HCT116 (cell line): ENCODE measurements around the gene MICAL3. TPM values are rescaled to one million over a fixed set of nuclear protein-coding genes. Genes with fewer than 3 reads are reported as not detected.

Source experiments
- ATAC-seq: fragments of 200-7000 bp; cut with Tn5 transposase; 2 replicates; pipeline ENCODE4 v1.9.1; 2020; ENCODE audit warnings: mild to moderate bottlenecking, moderate library complexity
- BruUV-seq: library from RNA; stranded (reverse); fragments of 400-500 nt; replicated peaks from 2 replicates; lab custom pipeline; 2021; lab: Mats Ljungman, UMichigan
- CTCF ChIA-PET: fragments of 300-600 bp; sonication (Branson Sonifier 250); formaldehyde crosslinking; loops from one replicate; lab custom pipeline; 2021; ENCODE audit warnings: antibody characterized with exemption; lab: Charles Lee
- POLR2A ChIA-PET: fragments of 300-600, 350-600 bp; sonication (Branson Sonifier 250); formaldehyde crosslinking; loops from one replicate; lab custom pipeline; 2021; ENCODE audit warnings: antibody characterized with exemption; lab: Charles Lee
- RAD21 ChIA-PET, 2 experiments: fragments of 300-600 bp; sonication (Branson Sonifier 250); formaldehyde crosslinking; loops; one replicate each; lab custom pipeline; 2023; ENCODE audit warnings: low total read pairs in 2 of 2; ENCODE audit not compliant: uncharacterized antibody in 2 of 2, unreplicated experiment in 2 of 2, low non-redundant PET in 1 of 2; lab: Charles Lee
- DNase-seq: peaks from one replicate; pipeline ENCODE4 v3.0.0-alpha.2; 2010; ENCODE audit warnings: low read depth, low spot score
- H2AFZ ChIP-seq: fragments of 200-600 bp; shearing (Covaris generic), sonication (generic); 2 replicates; pipeline ENCODE4 v1.6.1; 2017; ENCODE audit warnings: low read depth, mixed run types, mixed read lengths, antibody characterized with exemption, low read length; ENCODE audit not compliant: poor library complexity, severe bottlenecking
- H3K27ac ChIP-seq: 2 replicates; pipeline ENCODE4 v1.5.1; 2012; ENCODE audit warnings: low read depth, low read length
- H3K27me3 ChIP-seq: fragments of 200-600 bp; sonication (generic); 2 replicates; pipeline ENCODE4 v1.6.1; 2016; ENCODE audit warnings: mixed run types, low read length, mixed read lengths; ENCODE audit not compliant: insufficient read depth
- H3K36me3 ChIP-seq, 2 experiments: fragments of 200-500 bp in 1 of 2; fragments of 200-600 bp in 1 of 2; sonication (Bioruptor generic) in 1 of 2; sonication (generic) in 1 of 2; 2 replicates each; pipeline versions ENCODE4 v1.5.1 to v1.6.1; 2014 to 2016; ENCODE audit warnings: low read length in 2 of 2, inconsistent platforms in 1 of 2, mixed read lengths in 1 of 2, mixed run types in 1 of 2; ENCODE audit not compliant: insufficient read depth in 2 of 2, control insufficient read depth in 1 of 2
- H3K4me1 ChIP-seq, 2 experiments: fragments of 200-600 bp in 1 of 2; sonication (generic) in 1 of 2; 2 replicates each; pipeline versions ENCODE4 v1.5.1 to v1.6.1; 2012 to 2017; ENCODE audit warnings: low read length in 2 of 2, inconsistent platforms in 1 of 2, mild to moderate bottlenecking in 1 of 2, mixed read lengths in 1 of 2, mixed run types in 1 of 2, moderate library complexity in 1 of 2; ENCODE audit not compliant: insufficient read depth in 2 of 2, control insufficient read depth in 1 of 2
- H3K4me2 ChIP-seq: fragments of 200-600 bp; sonication (generic); 2 replicates; pipeline ENCODE4 v1.6.1; 2017; ENCODE audit warnings: mixed run types, low read length, mixed read lengths
- H3K4me3 ChIP-seq, 2 experiments: fragments of 200-600 bp in 1 of 2; sonication (generic) in 1 of 2; replicated peaks in 1 of 2; 2 replicates each; pipeline ENCODE4 v1.5.1; 2011 to 2016; ENCODE audit warnings: low read length in 2 of 2, control low read depth in 1 of 2, low read depth in 1 of 2, mild to moderate bottlenecking in 1 of 2, mixed read lengths in 1 of 2, mixed run types in 1 of 2
- H3K79me2 ChIP-seq: fragments of 200-600 bp; sonication (generic); 2 replicates; pipeline ENCODE4 v1.6.1; 2017; ENCODE audit warnings: mild to moderate bottlenecking, mixed run types, low read length, moderate library complexity, mixed read lengths; ENCODE audit not compliant: insufficient read depth
- H3K9ac ChIP-seq: fragments of 200-600 bp; sonication (generic); 2 replicates; pipeline ENCODE4 v1.6.1; 2016; ENCODE audit warnings: low read length, mixed read lengths
- H3K9me2 ChIP-seq: fragments of 200-600 bp; sonication (generic), shearing (Covaris generic); 2 replicates; pipeline ENCODE4 v1.6.1; 2017; ENCODE audit warnings: mixed run types, mild to moderate bottlenecking, moderate library complexity; ENCODE audit not compliant: insufficient read depth
- H3K9me3 ChIP-seq, 2 experiments: fragments of 200-500 bp in 1 of 2; fragments of 200-600 bp in 1 of 2; sonication (Bioruptor generic) in 1 of 2; sonication (generic) in 1 of 2; 2 replicates each; pipeline ENCODE4 v1.6.1; 2014 to 2017; ENCODE audit warnings: low read length in 2 of 2, mixed read lengths in 2 of 2, inconsistent platforms in 1 of 2, low read depth in 1 of 2, mild to moderate bottlenecking in 1 of 2, mixed run types in 1 of 2, moderate library complexity in 1 of 2; ENCODE audit not compliant: control insufficient read depth in 1 of 2, insufficient read depth in 1 of 2
- H4K20me1 ChIP-seq: fragments of 200-600 bp; sonication (generic), shearing (Covaris generic); 2 replicates; pipeline ENCODE4 v1.6.1; 2017; ENCODE audit warnings: mixed run types, mild to moderate bottlenecking, moderate library complexity; ENCODE audit not compliant: insufficient read depth
- ELF1 ChIP-seq: IDR thresholded peaks from 2 replicates; pipeline ENCODE4 v1.6.1; 2012; ENCODE audit warnings: low read depth, borderline replicate concordance
- EZH2 ChIP-seq: fragments of 200-600 bp; sonication (generic); IDR thresholded peaks from 2 replicates; pipeline ENCODE4 v1.6.1; 2017; ENCODE audit warnings: antibody characterized with exemption, mixed run types
- POLR2AphosphoS5 ChIP-seq: IDR thresholded peaks from 2 replicates; pipeline ENCODE4 v1.6.1; 2011; ENCODE audit warnings: mild to moderate bottlenecking, low read depth, low read length, moderate library complexity
- REST ChIP-seq: IDR thresholded peaks from 2 replicates; pipeline ENCODE4 v1.6.1; 2012; ENCODE audit warnings: low read depth
- SIN3A ChIP-seq: IDR thresholded peaks from 2 replicates; pipeline ENCODE4 v1.6.1; 2012; ENCODE audit warnings: low read depth
- TCF7L2 ChIP-seq: IDR thresholded peaks from 2 replicates; pipeline ENCODE4 v1.7.0; 2011; ENCODE audit warnings: borderline replicate concordance, inconsistent platforms; ENCODE audit not compliant: insufficient read depth, insufficient read length; ENCODE audit errors: extremely low read depth
- ZNF274 ChIP-seq: fragments of 200-500 bp; sonication (Bioruptor generic); IDR thresholded peaks from 2 replicates; pipeline ENCODE4 v1.6.1; 2014; ENCODE audit warnings: mild to moderate bottlenecking, low read depth, low read length, inconsistent platforms
- intact Hi-C: fragments of 100-400 bp; cut with micrococcal nuclease; formaldehyde crosslinking; loops from 2 replicates; pipeline ENCODE4 v1.10.0; 2022
- total RNA-seq: library from RNA; stranded (reverse); gene quantifications from one replicate; pipeline ENCODE4 v1.2.1, GENCODE V29; 2021; ENCODE audit not compliant: unreplicated experiment

Gene MICAL3
- total RNA-seq, 1 experiment from 2014 or later = 30.8 TPM

- H3K27ac ChIP-seq = no peak overlapping the region
- ChIA-PET POLR2A (no interaction called here), CTCF (interaction anchor here (0.5 to 0.6 kb wide), 2 partner anchors 46 to 214 kb away, joined by 3 read pairs; no protein-coding TSS in a partner anchor), RAD21 (no interaction called here)
- H2AFZ ChIP-seq = no peak overlapping the region
- TF ChIP-seq REST (no peak), EZH2 (no peak), POLR2AphosphoS5 (no peak), ELF1 (no peak), ZNF274 (no peak), SIN3A (no peak), TCF7L2 (no peak)
- H3K4me3 ChIP-seq = no peak overlapping the region
- no peaks in the 10 kb centered on the region for H3K9me2 ChIP-seq
- H3K79me2 ChIP-seq = no peaks in the 10 kb centered on the region
- H4K20me1 ChIP-seq = no peaks in the 10 kb centered on the region
- H3K4me1 ChIP-seq = no peaks in the 10 kb centered on the region
- no peak overlapping the region for H3K4me2 ChIP-seq
- no peak overlapping the region for H3K9ac ChIP-seq
- H3K9me3 ChIP-seq = no peaks in the 10 kb centered on the region
- H3K36me3 ChIP-seq = peaks cover 5 to 12% of the 10 kb centered on the region in 2 experiments; a peak in 3 of 4 replicates
- intact Hi-C loops = no loop called here
- ATAC-seq = no peak
- H3K27me3 ChIP-seq = no peaks in the 10 kb centered on the region
- no TSS peak for BruUV-seq
- no peak for DNase-seq
These were observed 285.0 kb downstream of the MICAL3 start for GRCh38 chr22:17739196-17739975.
